Ascending aorta (tissue), 2 donors: ENCODE data around the gene SHF. TPM values are rescaled to one million over a fixed set of nuclear protein-coding genes. Genes with fewer than 3 reads are reported as not detected.
"Not testable (repeated sequence)": the region's sequence is repeated elsewhere in the genome, so short reads cannot be mapped to it uniquely, and the experiment has no call there.

ENCODE experiments used
- DNase-seq, 2 donors: peaks; one replicate each; pipeline ENCODE4 v3.0.0-alpha.2; 2019; ENCODE audit warnings: low spot score in 2 of 2
- H3K27ac ChIP-seq, 2 donors: fragments of 200-600 bp; sonication (generic); one replicate each; pipeline ENCODE4 v1.5.1; 2016 to 2017; ENCODE audit warnings: mild to moderate bottlenecking in 1 of 2
- H3K27me3 ChIP-seq: fragments of 200-600 bp; sonication (generic); one replicate; pipeline ENCODE4 v1.5.1; 2017
- H3K36me3 ChIP-seq, 2 donors: fragments of 200-600 bp; sonication (generic); one replicate each; pipeline ENCODE4 v1.5.1; 2016
- H3K4me1 ChIP-seq, 2 donors: fragments of 200-600 bp; sonication (generic); one replicate each; pipeline ENCODE4 v1.5.1; 2016 to 2017; ENCODE audit warnings: mild to moderate bottlenecking in 1 of 2
- H3K4me3 ChIP-seq, 2 donors: fragments of 200-600 bp; sonication (generic); one replicate each; pipeline ENCODE4 v1.5.1; 2016 to 2017; ENCODE audit warnings: mild to moderate bottlenecking in 1 of 2
- H3K9me3 ChIP-seq, 2 donors: fragments of 200-600 bp; sonication (generic); one replicate each; pipeline ENCODE4 v1.5.1; 2016
- CTCF ChIP-seq, 3 experiments: fragments of 200-600 bp in 2 of 3; fragments of 450-650 bp in 1 of 3; sonication (generic) in 2 of 3; IDR thresholded peaks; one replicate each; pipeline ENCODE4 v1.5.1; 2016 to 2019; ENCODE audit warnings: antibody characterized with exemption in 3 of 3, mild to moderate bottlenecking in 1 of 3, moderate library complexity in 1 of 3
- intact Hi-C: fragments of 100-400 bp; cut with DNase I; formaldehyde crosslinking; loops from one replicate; pipeline ENCODE4 v1.15.1; 2023
- total RNA-seq: library from RNA; depleted of rRNA; stranded (reverse); fragments of >200 nt; gene quantifications from one replicate; pipeline ENCODE4 v1.1.0, GENCODE V29; 2016

SHF gene
- total RNA-seq: 75.0 TPM

GRCh38 chr15:45187894-45188830 is at the start of gene SHF:
Gene SHF, minus strand, starts transcription at chr15:45187966. Its CDS starts 15 bp downstream, at chr15:45187951.
- Histone ChIP-seq H3K27ac (peak within 1 kb of the TSS; percentile 89 to 98), H3K9me3 (no peaks in the 10 kb centered on the region), H3K27me3 (no peaks in the 10 kb centered on the region), H3K4me1 (peaks cover 0 to 5% of the 10 kb centered on the region in 2 donors), H3K36me3 (no peaks in the 10 kb centered on the region), H3K4me3 (peak within 1 kb of the TSS; percentile 79 to 94)
- TF ChIP-seq CTCF (IDR thresholded peaks at IDR 0.05): no peak
- intact Hi-C loops: loop anchor here (1.0 to 5.0 kb wide), 3 partner anchors 10 to 269 kb away; partner anchors contain the start of gene GATM
- peak in 1 of 2 donors; percentile 86 for DNase-seq

- H3K9me3 ChIP-seq: peaks cover 9 to 18% of the 10 kb centered on the region in 2 donors
- H3K27ac ChIP-seq, H3K36me3 ChIP-seq, H3K4me1 ChIP-seq, intact Hi-C loops, H3K4me3 ChIP-seq, DNase-seq, H3K27me3 ChIP-seq: not testable (repeated sequence)
These were observed 49.0 kb upstream of the SHF start for GRCh38 chr15:45236806-45237205.

DNA sequence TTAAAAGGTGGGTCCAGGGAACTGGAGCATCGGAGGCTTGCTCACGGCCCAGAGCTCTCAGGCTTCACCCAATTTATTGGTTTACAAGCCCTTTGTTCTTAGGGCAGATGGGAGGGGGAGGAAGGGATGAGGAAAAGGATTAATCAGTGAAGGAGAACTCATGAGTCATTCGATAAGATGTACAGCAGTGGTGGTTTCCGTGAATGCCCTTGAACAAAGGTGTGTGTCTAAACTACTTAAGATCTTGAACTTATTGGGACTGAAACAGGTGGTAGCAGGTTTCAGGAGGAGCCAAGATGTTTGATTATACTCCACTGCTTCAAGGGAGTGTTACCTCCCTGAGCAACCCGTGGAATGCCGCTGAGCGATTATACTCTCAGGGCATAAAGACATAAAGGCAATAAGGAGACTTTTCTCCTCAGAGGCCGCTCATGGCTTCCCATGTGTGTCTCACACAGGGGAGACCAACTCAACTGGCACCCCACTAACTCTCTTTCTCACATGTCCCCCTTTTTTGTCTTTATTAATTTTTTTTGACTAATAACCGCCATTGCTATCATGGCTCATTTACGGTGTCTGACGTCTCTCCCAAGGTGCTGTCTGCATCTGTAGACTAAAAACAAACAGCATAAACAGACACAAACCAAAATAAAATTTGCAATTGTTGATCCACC is 46.9 kb upstream of the SHF start:
- no peak for DNase-seq
- intact Hi-C loops: no loop called here
- Histone ChIP-seq H3K9me3 (peaks cover 0 to 2% of the 10 kb centered on the region in 2 donors), H3K27ac (no peak overlapping the region), H3K4me1 (no peaks in the 10 kb centered on the region), H3K36me3 (no peaks in the 10 kb centered on the region), H3K27me3 (no peaks in the 10 kb centered on the region), H3K4me3 (no peak overlapping the region)
- no peak for TF ChIP-seq CTCF (IDR thresholded peaks at IDR 0.05)

DNA sequence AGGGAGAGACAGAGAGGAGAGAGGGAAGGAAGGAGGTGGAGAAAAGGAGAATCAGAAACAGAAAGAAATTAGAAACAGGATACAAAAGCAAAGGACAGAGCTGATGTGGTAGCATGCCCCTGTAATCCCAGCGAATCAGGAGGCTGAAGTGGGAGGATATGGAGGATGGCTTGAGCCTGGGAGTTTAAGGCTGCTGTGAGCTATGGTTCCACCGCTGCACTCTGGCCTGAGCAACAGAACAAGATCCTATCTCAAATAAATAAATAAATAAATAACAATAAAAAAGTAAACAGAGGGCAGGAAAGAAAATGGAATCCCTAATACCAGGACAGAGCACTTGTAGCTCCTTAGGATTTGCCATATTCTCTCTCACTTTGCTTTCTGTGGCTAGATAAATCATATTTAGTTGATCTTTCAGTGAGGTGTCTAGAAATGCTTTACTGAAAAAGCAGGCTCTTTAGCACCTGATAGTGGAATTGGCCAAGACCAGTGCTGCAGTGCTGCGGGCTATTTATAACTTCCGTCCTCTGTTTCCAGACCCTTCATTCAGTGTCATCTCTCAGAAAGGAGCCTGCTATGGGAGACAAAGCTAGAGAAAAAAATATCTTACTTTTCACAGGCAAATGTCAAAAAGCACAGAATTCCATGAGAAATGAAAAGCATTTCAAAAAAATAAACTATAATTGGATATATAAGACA is 44.2 kb upstream of the SHF start:
- Histone ChIP-seq H3K4me3 (no peak overlapping the region), H3K27ac (no peak overlapping the region), H3K9me3 (peaks cover 0 to 2% of the 10 kb centered on the region in 2 donors), H3K27me3 (no peaks in the 10 kb centered on the region), H3K4me1 (no peaks in the 10 kb centered on the region), H3K36me3 (no peaks in the 10 kb centered on the region)
- TF ChIP-seq CTCF (IDR thresholded peaks at IDR 0.05): no peak
- intact Hi-C loops: no loop called here
- DNase-seq: no peak

GRCh38 chr15:45231132-45231531 is 43.4 kb upstream of the SHF start:
- H3K36me3 ChIP-seq: no peaks in the 10 kb centered on the region
- TF ChIP-seq CTCF (IDR thresholded peaks at IDR 0.05): no peak
- no peaks in the 10 kb centered on the region for H3K4me1 ChIP-seq
- no peak overlapping the region for H3K27ac ChIP-seq
- peaks cover 0 to 2% of the 10 kb centered on the region in 2 donors for H3K9me3 ChIP-seq
- DNase-seq: no peak
- H3K27me3 ChIP-seq: no peaks in the 10 kb centered on the region
- no peak overlapping the region for H3K4me3 ChIP-seq
- intact Hi-C loops: no loop called here
